Measurements from ENCODE around the gene NAT16.

NAT16 gene

DNA sequence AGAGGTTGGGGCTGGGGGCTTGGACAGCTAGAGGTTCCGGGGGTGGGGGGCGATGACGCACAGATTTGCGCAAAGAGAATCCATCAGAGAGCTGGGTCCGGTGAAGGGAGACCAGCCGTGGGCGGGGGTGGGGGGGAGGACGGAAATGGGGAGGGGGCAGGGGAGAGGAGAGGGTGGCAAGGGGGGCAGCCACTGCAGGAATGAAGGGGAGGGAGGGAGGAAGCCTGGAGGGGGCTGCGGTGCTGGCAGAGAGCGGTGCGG, 13.5 kb downstream of the NAT16 start:
- no peak for TF ChIP-seq ZFX (IDR thresholded peaks at IDR 0.05; ENCODE audit: borderline replicate concordance)
- TF ChIP-seq, protein P1, sequence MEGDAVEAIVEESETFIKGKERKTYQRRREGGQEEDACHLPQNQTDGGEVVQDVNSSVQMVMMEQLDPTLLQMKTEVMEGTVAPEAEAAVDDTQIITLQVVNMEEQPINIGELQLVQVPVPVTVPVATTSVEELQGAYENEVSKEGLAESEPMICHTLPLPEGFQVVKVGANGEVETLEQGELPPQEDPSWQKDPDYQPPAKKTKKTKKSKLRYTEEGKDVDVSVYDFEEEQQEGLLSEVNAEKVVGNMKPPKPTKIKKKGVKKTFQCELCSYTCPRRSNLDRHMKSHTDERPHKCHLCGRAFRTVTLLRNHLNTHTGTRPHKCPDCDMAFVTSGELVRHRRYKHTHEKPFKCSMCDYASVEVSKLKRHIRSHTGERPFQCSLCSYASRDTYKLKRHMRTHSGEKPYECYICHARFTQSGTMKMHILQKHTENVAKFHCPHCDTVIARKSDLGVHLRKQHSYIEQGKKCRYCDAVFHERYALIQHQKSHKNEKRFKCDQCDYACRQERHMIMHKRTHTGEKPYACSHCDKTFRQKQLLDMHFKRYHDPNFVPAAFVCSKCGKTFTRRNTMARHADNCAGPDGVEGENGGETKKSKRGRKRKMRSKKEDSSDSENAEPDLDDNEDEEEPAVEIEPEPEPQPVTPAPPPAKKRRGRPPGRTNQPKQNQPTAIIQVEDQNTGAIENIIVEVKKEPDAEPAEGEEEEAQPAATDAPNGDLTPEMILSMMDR (IDR thresholded peaks at IDR 0.05), result no peak
- H3K27ac ChIP-seq, result peak overlapping the region; percentile 100

DNA sequence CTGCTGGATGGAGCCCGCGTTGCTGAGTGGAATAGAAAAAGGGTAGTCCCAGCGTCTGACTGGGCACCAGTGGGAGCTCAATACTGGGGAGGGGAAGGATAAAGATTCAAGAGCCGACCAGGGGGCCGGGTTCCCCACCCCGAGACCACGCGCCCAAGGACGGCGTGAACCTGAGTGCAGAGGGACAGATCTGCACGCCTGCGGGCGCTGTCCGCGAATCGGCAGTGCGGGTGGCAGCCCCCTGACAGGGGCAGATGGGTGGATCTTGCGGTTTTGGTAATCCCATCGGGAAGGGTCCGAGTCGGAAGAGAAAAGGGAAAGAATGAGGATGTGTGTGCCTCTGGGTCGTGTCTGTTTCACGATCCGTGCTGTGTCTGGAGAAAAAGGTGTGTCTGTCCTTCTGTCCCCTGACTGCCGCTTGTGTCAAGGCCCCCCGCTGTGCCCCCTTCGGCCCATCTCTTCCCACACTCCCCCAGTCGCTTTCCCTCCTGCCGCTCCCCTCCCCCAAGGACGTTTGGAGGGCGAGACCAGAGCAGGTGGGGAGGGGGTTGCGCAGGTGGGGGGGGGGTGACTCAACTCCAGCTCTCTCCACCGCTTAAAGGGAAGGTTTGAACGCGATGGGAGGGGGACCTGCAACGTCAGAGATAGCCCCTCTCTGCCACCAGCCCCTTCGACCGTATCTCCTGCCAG, 14.0 kb downstream of the NAT16 start:
- TF ChIP-seq, protein P1 (IDR thresholded peaks at IDR 0.05), result no peak
- no peak for TF ChIP-seq ZFX (IDR thresholded peaks at IDR 0.05; ENCODE audit: borderline replicate concordance)
- H3K27ac ChIP-seq, result peak overlapping the region; percentile 100

DNA sequence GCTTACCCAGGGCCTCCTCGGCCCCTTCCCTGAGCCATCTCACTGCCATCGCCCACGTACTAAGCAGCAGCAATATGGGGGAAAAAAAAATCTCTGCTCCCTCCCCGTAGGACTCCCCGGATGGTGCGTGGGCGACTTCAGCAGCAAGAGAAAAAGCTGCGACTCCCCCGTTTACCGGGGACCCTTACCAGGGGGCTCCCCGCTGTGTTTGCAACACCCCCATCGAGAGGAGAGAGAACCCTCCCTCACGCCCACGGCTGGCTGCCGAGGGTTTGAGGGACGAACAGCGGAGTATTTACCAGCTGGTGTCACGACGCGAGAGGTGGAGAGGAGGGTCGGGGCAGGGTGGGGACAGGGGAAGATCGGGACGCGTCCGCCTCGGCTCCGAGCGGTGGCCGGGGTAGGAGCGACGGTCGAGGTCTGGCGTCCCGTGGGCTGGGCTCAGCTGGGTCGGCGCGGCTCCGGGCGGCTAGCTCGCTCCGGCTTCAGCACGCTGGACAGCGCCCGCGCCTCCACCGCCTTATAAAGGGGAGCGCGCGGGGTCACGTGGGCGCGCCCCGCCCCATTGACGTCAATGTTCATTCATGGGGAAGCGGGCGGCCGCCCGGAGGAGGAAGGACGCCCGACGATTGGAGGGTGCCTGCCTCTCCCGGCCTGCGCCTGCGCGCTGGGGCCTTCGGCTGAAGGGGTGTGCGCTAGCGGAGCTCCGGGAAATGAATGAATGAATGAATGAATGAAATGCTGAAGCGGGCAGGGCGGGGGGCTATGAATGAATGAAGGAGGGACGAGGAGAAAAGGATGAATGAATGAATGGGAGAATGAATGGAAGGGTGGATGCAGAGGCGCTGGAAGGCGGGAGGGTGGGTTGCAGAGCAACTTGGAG, 14.8 kb downstream of the NAT16 start, which contains the start of gene VGF:
Gene VGF (minus strand): TSS at position 495 of the 883 bp plus-strand sequence. CDS start 726 bp downstream, outside the sequence.
- peak within 1 kb of the TSS; percentile 100 for H3K27ac ChIP-seq
- no peak for TF ChIP-seq ZFX (IDR thresholded peaks at IDR 0.05; ENCODE audit: borderline replicate concordance)
- TF ChIP-seq, protein P1 (IDR thresholded peaks at IDR 0.05), result no peak

DNA sequence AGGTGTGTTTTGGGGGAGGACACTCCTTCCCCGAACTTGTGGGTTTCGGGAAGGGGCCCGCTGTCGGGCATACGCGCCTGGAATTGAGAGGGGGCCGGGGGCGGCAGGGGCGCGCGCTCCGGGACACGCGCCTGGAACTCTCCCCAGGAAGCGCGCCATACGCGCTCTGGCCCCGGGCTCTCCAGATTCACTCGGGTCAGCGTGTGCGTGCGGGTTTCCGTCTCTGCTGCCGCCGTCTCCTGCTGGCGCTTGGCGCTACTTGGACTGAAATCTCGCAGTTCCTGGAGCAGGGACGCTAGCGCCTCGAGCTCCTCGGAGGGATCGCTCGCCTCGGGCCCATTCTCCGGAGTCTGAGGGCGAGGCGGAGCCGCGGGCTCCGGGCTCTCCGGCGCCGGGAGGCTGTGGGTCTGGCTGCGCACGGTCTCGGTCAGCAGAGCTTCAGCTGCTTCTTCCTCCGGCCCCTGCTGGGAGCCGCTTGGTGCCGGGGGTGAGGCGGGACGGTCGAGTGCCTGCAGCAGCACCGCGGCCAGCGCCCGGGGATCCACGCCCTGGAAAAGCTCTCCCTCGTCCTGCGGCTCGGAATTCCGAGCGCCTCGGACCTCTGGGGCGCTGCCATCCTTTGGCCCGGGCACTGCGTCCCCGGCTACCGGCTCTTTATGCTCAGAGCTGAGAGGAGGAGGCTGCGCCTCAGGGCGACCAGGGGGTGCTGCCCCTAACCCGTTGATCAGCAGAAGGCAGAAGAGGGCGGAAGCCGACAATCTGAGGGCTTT, 15.8 kb downstream of the NAT16 start:
- no peak for TF ChIP-seq ZFX (IDR thresholded peaks at IDR 0.05; ENCODE audit: borderline replicate concordance)
- TF ChIP-seq, protein P1 (IDR thresholded peaks at IDR 0.05), result no peak
- peak overlapping the region; percentile 100 for H3K27ac ChIP-seq

DNA sequence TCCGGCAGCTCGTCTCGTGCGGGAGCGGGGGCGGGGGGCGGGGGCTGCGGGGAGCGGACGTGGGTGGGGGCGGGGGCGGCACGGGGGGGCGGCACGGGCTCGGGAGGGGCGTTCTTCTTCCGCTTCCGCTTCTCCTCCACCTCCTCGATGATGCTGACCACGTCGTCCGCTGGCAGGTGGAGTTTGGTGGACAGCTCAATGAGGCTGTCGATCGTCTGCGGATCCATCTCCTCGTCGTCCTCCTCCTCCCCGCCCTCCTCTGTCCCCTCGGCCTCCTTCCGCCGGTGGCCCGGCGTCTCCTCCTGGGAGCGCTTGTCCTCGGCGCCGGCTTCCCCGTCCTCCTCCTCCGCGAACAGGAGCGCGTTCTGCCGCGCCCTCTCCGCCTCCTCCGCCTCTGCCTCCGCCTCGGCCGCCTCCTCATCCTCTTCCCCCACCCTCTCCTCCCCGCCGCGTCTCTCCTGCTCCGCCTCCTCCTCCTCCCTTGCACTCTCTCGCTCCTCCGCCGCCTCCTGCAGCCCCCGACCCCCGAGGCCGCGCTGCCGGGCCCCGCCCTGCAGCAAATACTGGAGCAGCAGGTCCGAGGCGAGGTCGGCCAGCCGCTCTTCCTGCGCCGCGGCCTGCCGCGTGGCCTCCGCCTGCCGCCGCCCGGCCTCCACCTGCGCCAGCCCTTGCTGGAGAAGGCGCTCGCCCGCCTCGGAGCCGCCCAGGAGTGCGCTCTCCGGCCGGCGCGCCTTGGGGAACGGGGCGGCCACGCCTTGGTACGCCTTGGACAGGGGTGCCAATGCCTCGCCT, 16.6 kb downstream of the NAT16 start:
- TF ChIP-seq ZFX (IDR thresholded peaks at IDR 0.05; ENCODE audit: borderline replicate concordance), result no peak
- TF ChIP-seq, protein P1 (IDR thresholded peaks at IDR 0.05), result no peak
- peak overlapping the region; percentile 100 for H3K27ac ChIP-seq

DNA sequence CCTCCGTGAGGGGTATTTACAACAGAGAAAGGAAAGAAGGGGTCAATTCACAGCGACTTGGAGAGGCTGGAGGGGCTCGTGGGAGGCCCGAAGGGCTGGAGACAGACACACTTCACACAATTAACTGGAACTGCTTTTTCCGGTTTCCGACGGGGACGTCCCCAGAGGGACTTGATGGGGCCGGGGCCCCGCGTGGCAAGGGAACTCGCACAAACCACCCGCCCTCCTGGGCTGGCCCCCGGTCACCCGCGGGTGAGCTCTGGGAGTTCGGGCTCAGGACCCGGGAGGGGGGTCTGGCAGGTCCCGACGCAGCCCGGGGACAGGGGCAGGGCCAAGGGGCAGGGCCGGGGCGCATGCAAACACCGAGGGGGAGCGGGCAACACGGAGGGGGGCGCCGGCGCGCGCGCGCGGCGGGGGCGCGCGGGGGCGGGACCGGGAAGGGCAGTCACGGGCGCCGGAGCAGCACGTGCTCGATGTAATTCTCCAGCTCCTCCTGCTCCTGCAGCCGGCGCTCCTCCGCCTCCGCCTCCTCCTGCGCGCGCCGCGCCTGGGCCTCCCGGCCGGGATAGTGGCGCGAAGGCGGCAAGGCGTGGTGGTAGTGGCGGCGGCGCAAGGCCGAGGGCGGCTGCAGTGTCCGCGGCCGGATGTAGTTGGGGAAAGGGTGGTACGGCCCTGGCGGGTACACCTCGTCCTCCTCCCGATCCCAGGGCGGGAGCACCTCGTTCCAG, 17.4 kb downstream of the NAT16 start:
- H3K27ac ChIP-seq, result peak overlapping the region; percentile 100
- TF ChIP-seq ZFX (IDR thresholded peaks at IDR 0.05; ENCODE audit: borderline replicate concordance), result no peak
- TF ChIP-seq, protein P1 (IDR thresholded peaks at IDR 0.05), result no peak; the same call in 1 of the 2 replicates

Data from 22Rv1 (cell line).